ENCODE measurements around the gene TMEM82. TPM values are rescaled to one million over a fixed set of nuclear protein-coding genes. Genes with fewer than 3 reads are reported as not detected.

The TMEM82 gene
- total RNA-seq, 1 donor from 2014 or later = 1.4 TPM

DNA sequence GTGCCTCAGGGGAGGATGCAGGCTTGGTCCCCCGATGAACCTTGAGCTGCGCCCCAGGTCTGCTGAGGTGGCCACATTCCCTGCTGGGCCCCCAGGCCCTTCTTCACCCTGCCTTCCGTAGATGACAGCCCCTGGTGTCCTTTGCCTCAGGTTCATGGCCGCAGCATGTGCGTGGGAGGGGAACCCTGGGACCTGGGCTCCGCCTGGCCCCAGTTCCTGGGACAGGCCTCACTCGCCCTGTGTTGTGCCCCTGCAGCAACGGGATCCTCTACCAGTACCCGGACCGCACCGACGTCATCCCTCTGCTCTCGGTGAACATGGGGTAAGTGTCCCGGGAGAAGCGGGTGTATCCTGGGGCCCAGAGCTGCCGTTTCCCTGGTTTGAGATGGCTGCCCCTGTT is 11.4 kb upstream of the TMEM82 start:
- no peak for DNase-seq (ENCODE audit: low spot score, unreplicated experiment)
- peaks cover 9% of the 10 kb centered on the region for H3K36me3 Mint-ChIP-seq (ENCODE audit: insufficient read depth)
- no peak overlapping the region for H3K27ac Mint-ChIP-seq
- no peaks in the 10 kb centered on the region for H3K9me3 Mint-ChIP-seq (ENCODE audit: low read depth)
- TF ChIP-seq, protein P1, sequence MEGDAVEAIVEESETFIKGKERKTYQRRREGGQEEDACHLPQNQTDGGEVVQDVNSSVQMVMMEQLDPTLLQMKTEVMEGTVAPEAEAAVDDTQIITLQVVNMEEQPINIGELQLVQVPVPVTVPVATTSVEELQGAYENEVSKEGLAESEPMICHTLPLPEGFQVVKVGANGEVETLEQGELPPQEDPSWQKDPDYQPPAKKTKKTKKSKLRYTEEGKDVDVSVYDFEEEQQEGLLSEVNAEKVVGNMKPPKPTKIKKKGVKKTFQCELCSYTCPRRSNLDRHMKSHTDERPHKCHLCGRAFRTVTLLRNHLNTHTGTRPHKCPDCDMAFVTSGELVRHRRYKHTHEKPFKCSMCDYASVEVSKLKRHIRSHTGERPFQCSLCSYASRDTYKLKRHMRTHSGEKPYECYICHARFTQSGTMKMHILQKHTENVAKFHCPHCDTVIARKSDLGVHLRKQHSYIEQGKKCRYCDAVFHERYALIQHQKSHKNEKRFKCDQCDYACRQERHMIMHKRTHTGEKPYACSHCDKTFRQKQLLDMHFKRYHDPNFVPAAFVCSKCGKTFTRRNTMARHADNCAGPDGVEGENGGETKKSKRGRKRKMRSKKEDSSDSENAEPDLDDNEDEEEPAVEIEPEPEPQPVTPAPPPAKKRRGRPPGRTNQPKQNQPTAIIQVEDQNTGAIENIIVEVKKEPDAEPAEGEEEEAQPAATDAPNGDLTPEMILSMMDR (IDR thresholded peaks at IDR 0.05; ENCODE audit: unreplicated experiment) = no peak
- H3K4me1 Mint-ChIP-seq (ENCODE audit: low read depth) = peaks cover 4% of the 10 kb centered on the region
- H3K27me3 Mint-ChIP-seq = no peaks in the 10 kb centered on the region
- no peak overlapping the region for H3K4me3 Mint-ChIP-seq (ENCODE audit: low read depth)

DNA sequence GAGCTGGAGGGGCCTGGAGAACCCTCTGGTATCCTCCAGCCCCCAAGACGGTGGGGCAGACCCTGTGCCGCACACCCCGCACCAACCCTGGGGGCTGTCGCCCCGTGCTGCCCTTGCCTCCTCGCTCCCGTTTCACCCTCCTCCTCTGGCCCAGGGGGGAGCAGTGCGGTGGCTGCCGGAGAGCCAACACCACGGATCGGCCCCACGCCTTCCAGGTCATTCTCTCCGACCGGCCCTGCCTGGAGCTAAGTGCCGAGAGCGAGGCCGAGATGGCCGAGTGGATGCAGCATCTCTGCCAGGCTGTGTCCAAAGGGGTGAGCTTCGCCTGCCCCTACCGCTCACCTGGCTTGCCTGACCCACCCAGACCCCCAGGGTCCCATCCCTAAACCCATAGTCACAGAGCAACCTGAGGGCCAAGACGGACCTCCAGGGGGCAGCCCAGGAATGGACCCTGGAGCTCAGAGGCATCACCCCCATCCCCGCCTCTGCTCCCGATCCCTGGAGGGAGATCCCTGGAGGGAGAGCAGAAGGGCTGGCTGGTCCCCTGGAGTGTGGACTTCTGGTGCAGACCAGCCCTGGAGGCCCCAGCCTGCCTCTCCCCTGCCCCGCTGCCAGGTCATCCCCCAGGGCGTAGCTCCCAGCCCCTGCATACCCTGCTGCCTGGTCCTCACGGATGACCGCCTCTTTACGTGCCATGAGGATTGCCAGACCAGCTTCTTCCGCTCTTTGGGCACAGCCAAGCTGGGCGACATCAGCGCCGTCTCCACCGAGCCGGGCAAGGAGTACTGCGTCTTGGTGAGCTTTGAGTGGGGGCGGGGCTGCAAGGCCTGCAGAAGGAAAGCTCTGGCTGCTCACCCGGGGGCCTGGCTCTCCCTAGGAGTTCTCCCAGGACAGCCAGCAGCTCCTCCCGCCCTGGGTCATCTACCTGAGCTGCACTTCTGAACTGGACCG is 10.3 kb upstream of the TMEM82 start:
- Mint-ChIP-seq H3K4me3 (ENCODE audit: low read depth) (no peak overlapping the region), H3K4me1 (ENCODE audit: low read depth) (peaks cover 4% of the 10 kb centered on the region), H3K27me3 (no peaks in the 10 kb centered on the region), H3K9me3 (ENCODE audit: low read depth) (no peaks in the 10 kb centered on the region), H3K36me3 (ENCODE audit: insufficient read depth) (peaks cover 6% of the 10 kb centered on the region), H3K27ac (no peak overlapping the region)
- TF ChIP-seq, protein P1 (IDR thresholded peaks at IDR 0.05; ENCODE audit: unreplicated experiment) = no peak
- no peak for DNase-seq (ENCODE audit: low spot score, unreplicated experiment)

DNA sequence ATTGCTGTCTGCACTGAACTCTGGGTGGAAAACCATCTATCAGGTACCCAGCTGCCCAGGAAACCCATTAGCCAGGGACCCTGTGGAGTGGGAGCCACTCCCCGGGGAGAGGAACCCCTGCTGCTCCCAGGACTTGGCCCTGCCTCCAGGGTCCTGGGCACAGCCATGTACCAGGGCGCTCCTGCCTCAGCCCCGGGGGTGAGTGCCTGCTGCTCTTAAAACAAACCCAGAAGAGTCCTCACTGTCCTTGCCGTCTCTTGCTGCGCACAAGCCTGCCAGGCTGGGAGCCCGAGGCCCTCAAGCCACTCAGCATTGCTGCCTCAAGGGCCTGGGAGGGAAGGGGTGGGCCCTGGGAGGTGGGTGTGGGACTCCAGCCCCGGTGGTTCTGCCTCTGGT is 9.6 kb upstream of the TMEM82 start:
- Mint-ChIP-seq H3K27ac (no peak overlapping the region), H3K27me3 (no peaks in the 10 kb centered on the region), H3K4me1 (ENCODE audit: low read depth) (peaks cover 5% of the 10 kb centered on the region), H3K4me3 (ENCODE audit: low read depth) (no peak overlapping the region), H3K9me3 (ENCODE audit: low read depth) (no peaks in the 10 kb centered on the region), H3K36me3 (ENCODE audit: insufficient read depth) (peaks cover 6% of the 10 kb centered on the region)
- TF ChIP-seq, protein P1 (IDR thresholded peaks at IDR 0.05; ENCODE audit: unreplicated experiment) = no peak
- no peak for DNase-seq (ENCODE audit: low spot score, unreplicated experiment)

DNA sequence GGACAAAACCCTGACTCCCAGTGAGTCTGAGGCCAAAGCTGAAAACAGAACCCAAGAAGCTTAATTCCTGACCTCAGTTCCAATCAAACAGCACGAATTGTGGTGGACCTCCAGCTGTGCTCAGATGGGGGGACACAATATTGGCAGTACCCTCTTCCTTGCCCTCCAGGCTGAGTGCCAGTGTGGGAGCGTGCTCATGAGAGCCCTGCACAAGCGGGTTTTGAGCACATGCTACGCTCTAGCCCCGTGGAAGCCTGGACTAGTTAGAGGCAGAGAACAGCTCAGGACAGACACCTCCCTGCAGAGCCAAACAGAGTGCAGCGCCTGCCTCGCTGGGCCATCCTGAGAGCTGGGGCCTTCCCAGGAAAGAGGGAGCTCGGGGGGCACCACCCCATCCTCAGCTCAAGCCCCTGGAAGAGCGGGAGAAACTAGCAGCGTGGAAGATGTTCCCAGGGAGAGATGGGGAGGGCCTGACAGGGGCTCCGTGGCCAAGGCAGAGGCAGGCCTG is 9.0 kb upstream of the TMEM82 start:
- H3K4me3 Mint-ChIP-seq (ENCODE audit: low read depth) = no peak overlapping the region
- peaks cover 6% of the 10 kb centered on the region for H3K36me3 Mint-ChIP-seq (ENCODE audit: insufficient read depth)
- TF ChIP-seq, protein P1 (IDR thresholded peaks at IDR 0.05; ENCODE audit: unreplicated experiment) = no peak
- peaks cover 6% of the 10 kb centered on the region for H3K4me1 Mint-ChIP-seq (ENCODE audit: low read depth)
- H3K9me3 Mint-ChIP-seq (ENCODE audit: low read depth) = no peaks in the 10 kb centered on the region
- no peak for DNase-seq (ENCODE audit: low spot score, unreplicated experiment)
- no peak overlapping the region for H3K27ac Mint-ChIP-seq
- H3K27me3 Mint-ChIP-seq = no peaks in the 10 kb centered on the region

DNA sequence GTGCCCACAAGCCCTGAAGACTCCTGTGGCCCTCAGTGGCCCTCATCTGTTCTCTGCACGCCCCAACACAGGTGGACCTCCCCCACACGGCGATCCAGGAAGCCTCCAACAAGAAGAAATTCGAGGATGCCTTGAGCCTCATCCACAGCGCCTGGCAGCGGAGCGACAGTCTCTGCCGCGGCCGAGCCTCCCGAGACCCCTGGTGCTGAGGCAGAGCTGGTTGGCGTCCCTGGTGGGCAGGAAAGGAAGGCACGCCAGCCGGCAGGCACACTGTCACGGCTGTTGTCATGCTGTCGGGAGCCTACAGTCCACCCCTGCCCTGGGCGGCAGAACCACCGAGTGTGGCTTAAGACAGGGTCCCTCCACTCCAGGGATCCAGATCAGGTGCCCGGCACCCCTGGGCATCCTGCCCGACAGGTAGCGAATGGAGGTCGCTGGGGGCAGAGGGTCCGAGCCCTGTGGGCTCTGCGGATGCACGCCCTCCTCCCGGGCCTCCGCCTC is 8.5 kb upstream of the TMEM82 start:
- no peak for DNase-seq (ENCODE audit: low spot score, unreplicated experiment)
- Mint-ChIP-seq H3K4me3 (ENCODE audit: low read depth) (no peak overlapping the region), H3K27ac (no peak overlapping the region), H3K27me3 (no peaks in the 10 kb centered on the region), H3K9me3 (ENCODE audit: low read depth) (no peaks in the 10 kb centered on the region), H3K36me3 (ENCODE audit: insufficient read depth) (peaks cover 6% of the 10 kb centered on the region), H3K4me1 (ENCODE audit: low read depth) (peaks cover 10% of the 10 kb centered on the region)
- TF ChIP-seq, protein P1 (IDR thresholded peaks at IDR 0.05; ENCODE audit: unreplicated experiment) = no peak

All from progenitor cell of endocrine pancreas (in vitro differentiated cells).